Jurkat, Clone E6-1 (cell line): ENCODE measurements around the gene TMEM38A.
"Not testable (repeated sequence)": the region's sequence is repeated elsewhere in the genome, so short reads cannot be mapped to it uniquely, and the experiment has no call there.

Experiments
- DNase-seq: peaks from one replicate; pipeline ENCODE4 v3.0.0-alpha.2; 2011; ENCODE audit warnings: low read depth, low spot score
- H3K4me3 ChIP-seq: 2 replicates; pipeline ENCODE4 v1.5.1; 2011; ENCODE audit warnings: mild to moderate bottlenecking, low read length, control low read depth, moderate library complexity

Gene TMEM38A

GRCh38 chr19:16628984-16629691, 31.8 kb upstream of the TMEM38A start:
- H3K4me3 ChIP-seq: peak overlapping the region; percentile 78
- DNase-seq: peak; percentile 64

GRCh38 chr19:16631465-16631864, 29.5 kb upstream of the TMEM38A start:
- no peak for DNase-seq

GRCh38 chr19:16637535-16637934, 23.4 kb upstream of the TMEM38A start:
- H3K4me3 ChIP-seq: no peak overlapping the region
- no peak for DNase-seq

More at GRCh38 chr19:16631465-16631864, 29.5 kb upstream of the TMEM38A start:
- no peak overlapping the region for H3K4me3 ChIP-seq

- no peak overlapping the region for H3K4me3 ChIP-seq
- no peak for DNase-seq
These were observed 22.3 kb upstream of the TMEM38A start for GRCh38 chr19:16638666-16639065.

- no peak for DNase-seq
- H3K4me3 ChIP-seq: no peak overlapping the region
These were observed 20.0 kb upstream of the TMEM38A start for GRCh38 chr19:16640951-16641350.

- no peak overlapping the region for H3K4me3 ChIP-seq
- DNase-seq: no peak
These were observed 19.2 kb upstream of the TMEM38A start for GRCh38 chr19:16641695-16642094.

GRCh38 chr19:16645140-16645539, 15.8 kb upstream of the TMEM38A start:
- no peak for DNase-seq
- H3K4me3 ChIP-seq: no peak overlapping the region

- no peak for DNase-seq
- no peak overlapping the region for H3K4me3 ChIP-seq
These were observed 11.2 kb upstream of the TMEM38A start for GRCh38 chr19:16649734-16650133.

- no peak overlapping the region for H3K4me3 ChIP-seq
- DNase-seq: no peak
These were observed 10.1 kb upstream of the TMEM38A start for GRCh38 chr19:16650821-16651220.

GRCh38 chr19:16651421-16652188, 9.3 kb upstream of the TMEM38A start:
- DNase-seq, H3K4me3 ChIP-seq: not testable (repeated sequence)

- no peak for DNase-seq
- no peak overlapping the region for H3K4me3 ChIP-seq
These were observed 8.1 kb upstream of the TMEM38A start for GRCh38 chr19:16652854-16653253.

GRCh38 chr19:16654140-16654539, 6.8 kb upstream of the TMEM38A start:
- no peak overlapping the region for H3K4me3 ChIP-seq
- DNase-seq: peak; percentile 21

GRCh38 chr19:16654627-16655026, 6.3 kb upstream of the TMEM38A start:
- no peak for DNase-seq
- H3K4me3 ChIP-seq: no peak overlapping the region

- no peak overlapping the region for H3K4me3 ChIP-seq
- DNase-seq: no peak
These were observed 5.2 kb upstream of the TMEM38A start for GRCh38 chr19:16655727-16656126.

GRCh38 chr19:16657384-16657783, 3.6 kb upstream of the TMEM38A start:
- H3K4me3 ChIP-seq: no peak overlapping the region
- no peak for DNase-seq

- peak overlapping the region; percentile 85 for H3K4me3 ChIP-seq
These were observed 1.5 kb upstream of the TMEM38A start for GRCh38 chr19:16659464-16659831.

GRCh38 chr19:16659832-16660708, 869 bp upstream of the TMEM38A start, which contains the start of gene SMIM7:
TSS of gene SMIM7 (minus strand) at chr19:16660144. CDS start at chr19:16660110, 34 bp downstream.
- peak; percentile 99 for DNase-seq

More at GRCh38 chr19:16659464-16659831, 1.5 kb upstream of the TMEM38A start:
- DNase-seq: no peak

GRCh38 chr19:16661480-16662034, 618 bp downstream of the TMEM38A start:
- peak overlapping the region; percentile 85 for H3K4me3 ChIP-seq
- DNase-seq: no peak

More at GRCh38 chr19:16659832-16660708, 869 bp upstream of the TMEM38A start, which contains the start of gene SMIM7:
- peak within 1 kb of the TSS; percentile 85 for H3K4me3 ChIP-seq

- H3K4me3 ChIP-seq: no peak overlapping the region
- no peak for DNase-seq
These were observed 7.2 kb downstream of the TMEM38A start for GRCh38 chr19:16668176-16668575.
